Mammary epithelial cell (primary cell): ENCODE measurements around the gene ANKFY1.

Experiments used
- EZH2 ChIP-seq: IDR thresholded peaks from 2 replicates; pipeline ENCODE4 v1.6.1; 2012; ENCODE audit warnings: low read length, inconsistent platforms, borderline replicate concordance
- TF ChIP-seq, protein P1 (sequence below), 2 donors: IDR thresholded peaks in 1 of 2; conservative IDR thresholded peaks in 1 of 2; 2 replicates each; pipeline ENCODE4 v1.5.1; 2011 to 2012; ENCODE audit warnings: inconsistent platforms in 2 of 2, low read length in 2 of 2, mild to moderate bottlenecking in 2 of 2, control low read depth in 1 of 2, low read depth in 1 of 2; ENCODE audit not compliant: insufficient read depth in 1 of 2; ENCODE audit errors: extremely low read depth in 1 of 2

DNA sequence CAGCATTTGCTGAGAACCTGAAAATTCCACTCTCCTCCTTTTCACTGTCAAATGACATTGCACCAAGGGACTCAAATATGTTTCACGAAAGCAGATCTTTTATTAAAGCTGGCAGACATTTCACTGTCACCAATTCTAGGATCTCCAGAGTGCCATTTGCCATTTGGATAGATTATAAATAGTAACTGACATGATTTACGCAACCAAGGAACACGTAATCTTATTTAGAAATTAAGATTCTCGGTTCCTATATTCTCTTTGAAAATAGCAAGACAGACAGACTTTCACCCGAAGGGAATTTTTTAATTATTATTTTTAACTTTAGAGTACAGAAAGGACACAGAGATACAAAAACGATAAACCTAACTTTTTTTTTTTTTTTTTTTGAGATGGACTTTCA is 49.6 kb downstream of the ANKFY1 start:
- TF ChIP-seq, protein P1, sequence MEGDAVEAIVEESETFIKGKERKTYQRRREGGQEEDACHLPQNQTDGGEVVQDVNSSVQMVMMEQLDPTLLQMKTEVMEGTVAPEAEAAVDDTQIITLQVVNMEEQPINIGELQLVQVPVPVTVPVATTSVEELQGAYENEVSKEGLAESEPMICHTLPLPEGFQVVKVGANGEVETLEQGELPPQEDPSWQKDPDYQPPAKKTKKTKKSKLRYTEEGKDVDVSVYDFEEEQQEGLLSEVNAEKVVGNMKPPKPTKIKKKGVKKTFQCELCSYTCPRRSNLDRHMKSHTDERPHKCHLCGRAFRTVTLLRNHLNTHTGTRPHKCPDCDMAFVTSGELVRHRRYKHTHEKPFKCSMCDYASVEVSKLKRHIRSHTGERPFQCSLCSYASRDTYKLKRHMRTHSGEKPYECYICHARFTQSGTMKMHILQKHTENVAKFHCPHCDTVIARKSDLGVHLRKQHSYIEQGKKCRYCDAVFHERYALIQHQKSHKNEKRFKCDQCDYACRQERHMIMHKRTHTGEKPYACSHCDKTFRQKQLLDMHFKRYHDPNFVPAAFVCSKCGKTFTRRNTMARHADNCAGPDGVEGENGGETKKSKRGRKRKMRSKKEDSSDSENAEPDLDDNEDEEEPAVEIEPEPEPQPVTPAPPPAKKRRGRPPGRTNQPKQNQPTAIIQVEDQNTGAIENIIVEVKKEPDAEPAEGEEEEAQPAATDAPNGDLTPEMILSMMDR (conservative IDR thresholded peaks at IDR 0.05 in 1 of 2, IDR thresholded peaks at IDR 0.05 in 1 of 2; ENCODE audit: extremely low read depth in 1 of 2, insufficient read depth in 1 of 2, low read depth in 1 of 2, low read length in 2 of 2): no peak
- TF ChIP-seq EZH2: no peak
